Sigmoid colon (tissue), 7 donors: ENCODE data around the gene UTP14C. TPM values are rescaled to one million over a fixed set of nuclear protein-coding genes. Genes with fewer than 3 reads are reported as not detected.

Experiments used
- DNase-seq: peaks from one replicate; pipeline ENCODE4 v3.0.0-alpha.2; 2019
- H3K27ac ChIP-seq, 4 donors: fragments of 200-600 bp; sonication (generic); one replicate each; pipeline ENCODE4 v1.5.1; 2016 to 2019; ENCODE audit warnings: mild to moderate bottlenecking in 1 of 4
- H3K27me3 ChIP-seq, 3 donors: fragments of 200-600 bp; sonication (generic); one replicate each; pipeline ENCODE4 v1.5.1; 2019; ENCODE audit warnings: mild to moderate bottlenecking in 1 of 3
- H3K36me3 ChIP-seq, 4 donors: fragments of 200-600 bp; sonication (generic); one replicate each; pipeline ENCODE4 v1.5.1; 2016 to 2019
- H3K4me1 ChIP-seq, 4 donors: fragments of 200-600 bp; sonication (generic); one replicate each; pipeline ENCODE4 v1.5.1; 2017 to 2019
- H3K4me3 ChIP-seq, 4 donors: fragments of 200-600 bp; sonication (generic); one replicate each; pipeline ENCODE4 v1.5.1; 2017 to 2019; ENCODE audit warnings: mild to moderate bottlenecking in 2 of 4, moderate library complexity in 1 of 4
- H3K9me3 ChIP-seq, 4 donors: fragments of 200-600 bp in 3 of 4; sonication (generic) in 3 of 4; one replicate each; pipeline versions ENCODE4 v1.5.1 to v1.6.1; 2013 to 2019
- EP300 ChIP-seq, 4 donors: sonication (generic); formaldehyde crosslinking; IDR thresholded peaks; one replicate each; pipeline ENCODE4 v1.6.1; 2017; ENCODE audit warnings: antibody characterized with exemption in 4 of 4
- POLR2A ChIP-seq, 2 donors: fragments of 450-650 bp; IDR thresholded peaks; one replicate each; pipeline ENCODE4 v1.6.1; 2016; ENCODE audit warnings: antibody characterized with exemption in 2 of 2, mild to moderate bottlenecking in 2 of 2, moderate library complexity in 2 of 2
- POLR2AphosphoS5 ChIP-seq, 4 donors: sonication (generic); formaldehyde crosslinking; IDR thresholded peaks; one replicate each; pipeline ENCODE4 v1.6.1; 2017; ENCODE audit warnings: antibody characterized with exemption in 4 of 4
- WGBS, 2 donors: extraction: QIAGEN DNeasy Blood & Tissue Kit; methylation state at CpG; one replicate each; pipeline ENCODE4 v1.1.7; 2013; 5-methylcytosine and 5-hydroxymethylcytosine counted together
- intact Hi-C: fragments of 100-400 bp; cut with DNase I; formaldehyde crosslinking; loops from one replicate; pipeline ENCODE4 v1.15.1; 2023
- polyA plus RNA-seq, 3 donors: library from polyadenylated mRNA; stranded (reverse); fragments of 200-250 nt; gene quantifications; one replicate each; pipeline ENCODE4 v1.2.3, GENCODE V29; 2013
- total RNA-seq, 4 donors: library from RNA; depleted of rRNA; stranded (reverse); fragments of >200 nt; gene quantifications; one replicate each; pipeline ENCODE4 v1.1.0, GENCODE V29; 2016
- TF ChIP-seq, protein P1 (sequence below), 4 experiments: fragments of 450-650 bp in 3 of 4; fragments of 200-600 bp in 1 of 4; IDR thresholded peaks; one replicate each; pipeline ENCODE4 v1.5.1; 2016 to 2019; ENCODE audit warnings: antibody characterized with exemption in 4 of 4, mild to moderate bottlenecking in 3 of 4, moderate library complexity in 2 of 4
- donor health status: healthy with polysubstance abuse.
- donor health status: Bipolar disorder and iron deficiency.
- donor health status: healthy.

UTP14C gene
- total and polyA plus RNA-seq, 7 donors = 1.8 to 18.2 (median 15.0) TPM

DNA sequence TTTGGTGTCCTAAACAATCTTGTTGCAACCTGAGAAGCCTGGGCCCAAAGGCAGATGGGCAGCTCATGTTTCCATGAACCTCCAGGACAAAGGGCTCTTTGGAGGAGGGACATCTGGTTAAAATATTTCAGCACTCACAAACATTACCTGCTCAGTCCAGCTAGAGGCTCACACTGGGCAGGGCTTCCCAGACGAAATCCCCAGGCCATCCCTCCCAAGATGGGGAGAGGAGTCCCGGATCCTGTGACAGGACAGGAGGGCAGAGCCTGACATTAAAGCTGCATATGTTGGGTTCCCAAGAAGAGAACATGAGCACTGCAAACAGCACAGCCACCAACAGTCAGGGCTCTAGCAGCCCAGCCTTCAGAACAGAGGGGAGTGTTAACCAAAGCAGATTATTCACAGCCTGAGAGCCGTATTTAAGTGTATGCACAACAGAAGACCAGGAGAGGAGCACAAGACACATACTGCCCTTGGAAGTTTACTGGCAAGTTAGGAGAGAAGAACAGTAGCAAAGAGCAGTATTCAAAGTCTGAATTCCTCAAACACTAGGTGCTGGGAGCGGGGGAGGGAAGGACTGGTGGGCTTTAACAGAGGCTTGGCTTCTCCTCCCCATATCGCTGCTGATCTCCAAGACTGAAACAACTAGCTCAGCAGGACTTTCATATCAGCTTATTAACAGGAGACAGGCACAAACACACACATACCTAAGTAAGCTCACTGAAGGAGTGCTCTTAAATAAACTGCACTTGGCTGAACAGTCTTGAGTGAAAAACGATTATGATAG, 25.6 kb upstream of the UTP14C start:
- 64 to 71% methylated on average over 6 of the region's 6 CpGs for WGBS, 2 donors
- H3K27ac ChIP-seq = peak overlapping the region; percentile 8 to 51 (median 40)
- no peaks in the 10 kb centered on the region for H3K27me3 ChIP-seq
- no peaks in the 10 kb centered on the region for H3K9me3 ChIP-seq
- intact Hi-C loops = no loop called here
- peaks cover 0 to 43% (median 39%) of the 10 kb centered on the region in 4 donors for H3K4me1 ChIP-seq
- H3K4me3 ChIP-seq = peak overlapping the region in 2 of 4 donors; percentile 14 to 19
- H3K36me3 ChIP-seq = no peaks in the 10 kb centered on the region
- TF ChIP-seq POLR2A (IDR thresholded peaks at IDR 0.05) (no peak), EP300 (IDR thresholded peaks at IDR 0.05) (no peak), POLR2AphosphoS5 (IDR thresholded peaks at IDR 0.05) (no peak)
- TF ChIP-seq, protein P1, sequence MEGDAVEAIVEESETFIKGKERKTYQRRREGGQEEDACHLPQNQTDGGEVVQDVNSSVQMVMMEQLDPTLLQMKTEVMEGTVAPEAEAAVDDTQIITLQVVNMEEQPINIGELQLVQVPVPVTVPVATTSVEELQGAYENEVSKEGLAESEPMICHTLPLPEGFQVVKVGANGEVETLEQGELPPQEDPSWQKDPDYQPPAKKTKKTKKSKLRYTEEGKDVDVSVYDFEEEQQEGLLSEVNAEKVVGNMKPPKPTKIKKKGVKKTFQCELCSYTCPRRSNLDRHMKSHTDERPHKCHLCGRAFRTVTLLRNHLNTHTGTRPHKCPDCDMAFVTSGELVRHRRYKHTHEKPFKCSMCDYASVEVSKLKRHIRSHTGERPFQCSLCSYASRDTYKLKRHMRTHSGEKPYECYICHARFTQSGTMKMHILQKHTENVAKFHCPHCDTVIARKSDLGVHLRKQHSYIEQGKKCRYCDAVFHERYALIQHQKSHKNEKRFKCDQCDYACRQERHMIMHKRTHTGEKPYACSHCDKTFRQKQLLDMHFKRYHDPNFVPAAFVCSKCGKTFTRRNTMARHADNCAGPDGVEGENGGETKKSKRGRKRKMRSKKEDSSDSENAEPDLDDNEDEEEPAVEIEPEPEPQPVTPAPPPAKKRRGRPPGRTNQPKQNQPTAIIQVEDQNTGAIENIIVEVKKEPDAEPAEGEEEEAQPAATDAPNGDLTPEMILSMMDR (IDR thresholded peaks at IDR 0.05) = no peak
- DNase-seq = no peak

DNA sequence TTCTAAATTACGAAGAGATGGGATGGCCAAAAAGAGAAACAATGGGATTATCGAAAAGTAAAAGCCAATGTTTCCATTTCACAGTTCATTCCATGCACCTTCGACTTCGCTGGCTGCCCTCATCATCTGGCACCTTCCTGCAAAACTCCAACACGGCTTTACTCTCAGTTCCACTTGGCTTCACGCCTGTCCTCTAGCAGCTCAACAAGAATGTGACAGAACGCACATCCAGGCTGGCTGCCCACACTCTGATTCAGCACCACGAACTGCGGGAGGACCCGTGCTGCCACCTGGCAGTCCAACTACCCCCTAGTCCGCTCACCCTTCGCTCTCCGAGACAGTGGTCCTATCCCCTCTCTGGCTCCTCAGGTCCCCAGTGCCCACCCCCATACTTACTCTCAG, 25.0 kb upstream of the UTP14C start:
- Histone ChIP-seq H3K4me3 (peak overlapping the region in 3 of 4 donors; percentile 2 to 19 (median 14)), H3K4me1 (peaks cover 0 to 43% (median 39%) of the 10 kb centered on the region in 4 donors), H3K36me3 (no peaks in the 10 kb centered on the region), H3K27ac (peak overlapping the region; percentile 8 to 51 (median 40)), H3K27me3 (no peaks in the 10 kb centered on the region), H3K9me3 (no peaks in the 10 kb centered on the region)
- intact Hi-C loops = no loop called here
- 86 to 92% methylated on average over 13 of the region's 13 CpGs for WGBS, 2 donors
- peak; percentile 76 for DNase-seq
- TF ChIP-seq POLR2A (IDR thresholded peaks at IDR 0.05) = no peak
- no peak for TF ChIP-seq EP300 (IDR thresholded peaks at IDR 0.05)
- TF ChIP-seq, protein P1 (IDR thresholded peaks at IDR 0.05) = no peak
- TF ChIP-seq POLR2AphosphoS5 (IDR thresholded peaks at IDR 0.05) = no peak

DNA sequence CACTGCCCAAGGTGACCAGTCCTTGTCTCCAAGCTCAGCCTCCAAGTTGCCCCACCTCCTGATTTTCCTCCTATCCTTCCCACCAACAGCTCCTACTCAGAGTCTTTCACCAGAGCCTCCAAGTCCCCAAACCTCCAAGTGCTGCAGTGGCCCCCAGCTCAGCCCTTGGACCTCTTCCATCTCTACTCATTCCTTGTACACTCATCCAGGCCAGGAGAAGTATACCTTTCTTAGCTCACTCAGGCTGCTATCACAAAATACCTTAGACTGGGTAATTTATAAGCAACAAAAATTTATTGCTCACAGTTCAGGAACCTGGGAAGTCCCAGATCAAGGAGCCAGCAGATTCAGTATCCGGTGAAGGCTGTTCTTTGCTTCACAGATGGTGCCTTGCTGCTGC, 24.6 kb upstream of the UTP14C start:
- H3K27ac ChIP-seq = peak overlapping the region; percentile 8 to 51 (median 40)
- H3K4me1 ChIP-seq = peaks cover 0 to 42% (median 36%) of the 10 kb centered on the region in 4 donors
- H3K36me3 ChIP-seq = no peaks in the 10 kb centered on the region
- TF ChIP-seq POLR2A (IDR thresholded peaks at IDR 0.05) (no peak), EP300 (IDR thresholded peaks at IDR 0.05) (no peak), POLR2AphosphoS5 (IDR thresholded peaks at IDR 0.05) (no peak)
- TF ChIP-seq, protein P1 (IDR thresholded peaks at IDR 0.05) = no peak
- WGBS, 2 donors = 22 to 75% methylated on average over 1 of the region's 1 CpG
- no peaks in the 10 kb centered on the region for H3K9me3 ChIP-seq
- H3K27me3 ChIP-seq = no peaks in the 10 kb centered on the region
- intact Hi-C loops = loop anchor here (2.0 kb wide), 1 partner anchor 127 kb away; no protein-coding TSS in a partner anchor
- H3K4me3 ChIP-seq = peak overlapping the region in 2 of 4 donors; percentile 2 to 19
- no peak for DNase-seq

DNA sequence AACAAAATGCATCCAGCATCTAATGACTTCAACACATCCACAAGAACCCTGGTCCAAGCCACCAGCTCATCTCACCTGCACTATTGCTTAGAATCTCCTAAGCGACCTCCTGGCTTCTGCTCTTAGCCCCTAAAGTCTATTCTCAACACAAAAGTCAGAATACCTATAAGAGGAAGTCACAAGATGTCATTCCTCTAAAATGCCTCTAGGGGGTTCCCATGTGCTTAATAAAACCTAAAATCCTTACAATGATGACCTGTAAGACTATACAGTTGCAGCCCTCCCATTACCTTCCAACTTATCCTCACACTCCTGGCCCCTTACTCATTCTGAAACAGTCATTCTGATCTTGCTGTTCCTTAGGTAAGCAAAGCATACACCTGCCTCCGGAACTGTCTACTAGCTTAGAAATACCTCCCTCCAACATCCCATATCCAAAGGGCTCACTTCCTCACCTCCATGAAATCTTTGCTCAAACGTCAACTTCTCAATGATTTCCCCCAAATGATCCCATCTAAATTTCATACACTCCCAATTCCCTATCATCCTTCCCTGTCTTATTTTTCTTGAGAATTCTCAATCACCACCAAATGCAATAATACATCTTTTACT, 23.3 kb upstream of the UTP14C start:
- intact Hi-C loops = loop anchor here (2.0 kb wide), 1 partner anchor 126 kb away; no protein-coding TSS in a partner anchor
- H3K4me3 ChIP-seq = no peak overlapping the region
- 38 to 58% methylated on average over 3 of the region's 3 CpGs for WGBS, 2 donors

More for the DNA sequence above, 23.3 kb upstream of the UTP14C start:
- peaks cover 0 to 29% (median 23%) of the 10 kb centered on the region in 4 donors for H3K4me1 ChIP-seq
- no peaks in the 10 kb centered on the region for H3K9me3 ChIP-seq
- H3K27me3 ChIP-seq = no peaks in the 10 kb centered on the region
- no peak overlapping the region for H3K27ac ChIP-seq
- no peaks in the 10 kb centered on the region for H3K36me3 ChIP-seq
- DNase-seq = no peak
- TF ChIP-seq POLR2AphosphoS5 (IDR thresholded peaks at IDR 0.05) (no peak), POLR2A (IDR thresholded peaks at IDR 0.05) (no peak), EP300 (IDR thresholded peaks at IDR 0.05) (no peak)
- TF ChIP-seq, protein P1 (IDR thresholded peaks at IDR 0.05) = peak; percentile 7 to 74 (median 54)
